VCaP (cell line): ENCODE measurements around the gene BRSK1.

Experiments
- H3K27ac ChIP-seq: fragments of 450-650 bp; 2 replicates; pipeline ENCODE4 v1.5.1; 2017
- CTCF ChIP-seq: fragments of 450-650 bp; conservative IDR thresholded peaks from 2 replicates; pipeline ENCODE4 v1.5.1; 2017; ENCODE audit warnings: mild to moderate bottlenecking, moderate library complexity

The BRSK1 gene

GRCh38 chr19:55354698-55355212, 71.0 kb downstream of the BRSK1 start, which contains the start of gene COX6B2:
COX6B2 (minus strand) TSS chr19:55354719; CDS start chr19:55354521, 198 bp downstream.
- H3K27ac ChIP-seq, result no peak within 1 kb of the TSS
- no peak for TF ChIP-seq CTCF

GRCh38 chr19:55355213-55355821, 71.5 kb downstream of the BRSK1 start:
- no peak for TF ChIP-seq CTCF
- H3K27ac ChIP-seq, result no peak overlapping the region

- H3K27ac ChIP-seq, result no peak overlapping the region
- TF ChIP-seq CTCF, result no peak
Observed at GRCh38 chr19:55358493-55358892, 74.7 kb downstream of the BRSK1 start.

- no peak for TF ChIP-seq CTCF
- no peak overlapping the region for H3K27ac ChIP-seq
Observed at GRCh38 chr19:55358943-55359908, 75.4 kb downstream of the BRSK1 start.

- no peak overlapping the region for H3K27ac ChIP-seq
- no peak for TF ChIP-seq CTCF
Observed at GRCh38 chr19:55360902-55361301, 77.1 kb downstream of the BRSK1 start.
